ENCODE data around the gene C7orf57.

Gene C7orf57

DNA sequence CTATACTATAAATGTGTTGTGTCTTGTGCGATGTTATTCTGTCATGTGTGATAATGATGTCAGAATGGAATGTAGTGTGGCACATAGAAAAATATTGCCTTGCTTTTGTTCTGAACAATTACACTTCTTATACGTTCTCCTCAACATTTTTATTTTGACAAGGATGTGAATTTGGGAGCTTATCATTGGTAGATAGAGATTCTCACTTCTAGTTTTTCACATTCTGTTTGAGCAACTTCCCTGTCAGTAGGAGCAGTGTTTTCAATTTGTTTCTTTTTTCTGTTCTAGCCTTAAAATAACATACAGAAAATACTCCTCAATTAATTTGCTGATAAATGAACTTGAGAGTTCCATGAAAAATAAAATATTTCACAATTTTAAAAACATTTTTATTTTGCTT, 24.0 kb upstream of the C7orf57 start:
- DNase-seq = no peak
- Mint-ChIP-seq H3K27ac (no peak overlapping the region), H3K36me3 (ENCODE audit: low read depth) (no peaks in the 10 kb centered on the region), H3K4me1 (ENCODE audit: low read depth) (no peaks in the 10 kb centered on the region), H3K4me3 (no peak overlapping the region), H3K9me3 (no peaks in the 10 kb centered on the region), H3K27me3 (peaks cover 5% of the 10 kb centered on the region)

DNA sequence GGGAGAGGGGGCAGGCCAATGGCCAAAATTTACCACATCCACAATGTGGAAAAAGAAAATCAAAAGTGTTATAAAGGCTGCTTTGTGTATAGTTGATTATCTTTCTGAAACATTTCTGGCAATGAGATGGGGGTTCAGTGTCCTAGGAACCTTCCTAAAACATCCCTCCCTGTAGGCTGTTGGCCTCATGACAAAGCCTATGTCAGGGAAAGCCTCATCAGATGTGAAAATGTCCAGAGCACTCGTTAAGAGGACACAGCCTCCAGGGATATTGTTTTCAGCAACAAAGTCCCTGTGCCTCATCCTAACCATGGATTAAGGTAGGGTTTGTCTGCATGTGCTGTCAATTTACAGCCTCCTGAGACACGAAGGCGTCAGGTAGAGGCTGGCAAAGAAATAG, 23.4 kb upstream of the C7orf57 start:
- peaks cover 6% of the 10 kb centered on the region for H3K27me3 Mint-ChIP-seq
- H3K4me1 Mint-ChIP-seq (ENCODE audit: low read depth) = no peaks in the 10 kb centered on the region
- H3K36me3 Mint-ChIP-seq (ENCODE audit: low read depth) = no peaks in the 10 kb centered on the region
- no peak overlapping the region for H3K4me3 Mint-ChIP-seq
- H3K9me3 Mint-ChIP-seq = no peaks in the 10 kb centered on the region
- no peak for DNase-seq
- H3K27ac Mint-ChIP-seq = no peak overlapping the region

DNA sequence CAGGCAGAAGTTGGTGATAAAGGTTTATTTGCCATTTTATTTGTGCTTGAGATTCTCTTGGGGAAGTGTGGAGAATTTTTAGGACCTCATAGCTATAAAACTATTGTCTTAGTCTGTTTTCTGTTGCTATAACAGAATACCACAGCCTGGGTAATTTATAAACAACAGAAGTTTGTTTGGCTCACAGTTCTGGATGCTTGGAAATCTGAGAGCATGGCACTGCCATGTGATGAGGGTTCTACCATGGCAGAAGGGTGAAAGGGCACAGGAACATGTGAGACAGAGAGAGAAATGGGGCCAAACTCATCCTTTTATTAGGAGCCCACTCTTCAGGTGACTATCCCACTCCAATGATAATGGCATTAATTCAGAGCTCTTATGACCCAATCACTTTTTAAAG, 18.7 kb upstream of the C7orf57 start:
- Mint-ChIP-seq H3K4me3 (no peak overlapping the region), H3K36me3 (ENCODE audit: low read depth) (no peaks in the 10 kb centered on the region), H3K4me1 (ENCODE audit: low read depth) (no peaks in the 10 kb centered on the region), H3K9me3 (peaks cover 9% of the 10 kb centered on the region), H3K27ac (no peak overlapping the region), H3K27me3 (peaks cover 11% of the 10 kb centered on the region)
- no peak for DNase-seq

DNA sequence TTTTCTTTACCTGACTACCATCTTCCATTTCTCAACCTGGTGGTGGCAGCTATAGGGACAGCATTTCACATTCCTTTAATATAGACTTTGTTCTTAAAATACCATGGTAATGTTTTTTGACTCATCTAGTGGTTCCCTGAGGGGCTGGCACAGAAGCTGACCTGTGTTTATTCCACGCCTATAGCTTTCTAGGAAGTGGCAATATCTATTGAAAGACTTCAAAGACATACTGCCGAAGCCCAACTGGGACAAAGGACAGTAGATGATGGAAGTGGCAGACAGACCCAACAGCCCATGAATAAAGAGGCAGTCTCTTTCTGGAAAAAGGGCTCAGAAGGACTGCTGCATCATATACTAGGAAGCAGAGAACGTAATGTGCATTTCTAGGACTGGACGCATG, 17.7 kb upstream of the C7orf57 start:
- Mint-ChIP-seq H3K27ac (no peak overlapping the region), H3K9me3 (peaks cover 16% of the 10 kb centered on the region), H3K4me3 (no peak overlapping the region), H3K27me3 (peaks cover 11% of the 10 kb centered on the region), H3K36me3 (ENCODE audit: low read depth) (no peaks in the 10 kb centered on the region), H3K4me1 (ENCODE audit: low read depth) (no peaks in the 10 kb centered on the region)
- DNase-seq = no peak

DNA sequence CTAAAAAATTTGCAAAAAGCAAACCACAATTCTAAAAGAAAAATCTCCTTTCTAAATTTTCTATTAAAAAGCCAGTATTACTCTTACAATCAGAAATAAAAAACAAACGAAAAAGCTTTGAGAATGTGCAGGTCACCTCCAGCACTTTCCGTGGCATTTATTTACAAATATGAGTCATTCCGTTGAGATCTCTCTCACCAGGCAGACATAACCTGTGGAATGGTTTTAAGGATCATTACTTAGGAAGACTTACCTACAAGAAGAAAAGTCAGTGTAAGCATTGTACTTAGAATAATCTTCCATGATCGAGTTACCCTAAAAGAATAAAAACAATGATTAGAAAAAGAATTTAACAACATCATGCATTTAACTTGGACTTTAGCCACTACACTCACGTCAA, 9.7 kb upstream of the C7orf57 start:
- Mint-ChIP-seq H3K27ac (no peak overlapping the region), H3K4me1 (ENCODE audit: low read depth) (no peaks in the 10 kb centered on the region), H3K4me3 (no peak overlapping the region), H3K36me3 (ENCODE audit: low read depth) (no peaks in the 10 kb centered on the region), H3K27me3 (peaks cover 13% of the 10 kb centered on the region), H3K9me3 (peaks cover 19% of the 10 kb centered on the region)
- DNase-seq = no peak

DNA sequence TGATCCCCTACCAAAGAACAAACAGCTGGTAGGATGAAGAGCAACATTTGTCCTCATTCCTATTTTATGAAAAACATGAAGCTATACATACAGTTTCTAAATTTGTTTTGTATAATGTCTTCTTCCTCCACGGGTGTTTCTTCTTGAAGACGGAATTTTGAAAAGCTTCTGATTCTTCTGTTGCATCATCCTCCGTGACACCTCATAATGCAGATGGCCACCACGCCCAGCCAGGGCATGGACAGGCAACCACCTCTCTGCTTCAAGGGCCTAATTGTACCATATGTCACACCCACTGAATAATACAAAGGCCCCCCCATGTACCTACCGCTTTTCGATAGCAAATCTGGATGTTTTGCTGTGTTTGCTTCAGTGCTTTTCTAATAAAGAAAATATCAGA, 6.4 kb upstream of the C7orf57 start, which contains the start of gene SUN3:
Gene SUN3 (minus strand): TSS at position 170 of the 400 bp plus-strand sequence. CDS start 169 bp downstream, at position 1.
- DNase-seq = no peak
- H3K4me3 Mint-ChIP-seq = no peak within 1 kb of the TSS
- no peaks in the 10 kb centered on the region for H3K36me3 Mint-ChIP-seq (ENCODE audit: low read depth)
- no peaks in the 10 kb centered on the region for H3K4me1 Mint-ChIP-seq (ENCODE audit: low read depth)
- H3K9me3 Mint-ChIP-seq = peaks cover 6% of the 10 kb centered on the region
- peaks cover 25% of the 10 kb centered on the region for H3K27me3 Mint-ChIP-seq
- no peak within 1 kb of the TSS for H3K27ac Mint-ChIP-seq

DNA sequence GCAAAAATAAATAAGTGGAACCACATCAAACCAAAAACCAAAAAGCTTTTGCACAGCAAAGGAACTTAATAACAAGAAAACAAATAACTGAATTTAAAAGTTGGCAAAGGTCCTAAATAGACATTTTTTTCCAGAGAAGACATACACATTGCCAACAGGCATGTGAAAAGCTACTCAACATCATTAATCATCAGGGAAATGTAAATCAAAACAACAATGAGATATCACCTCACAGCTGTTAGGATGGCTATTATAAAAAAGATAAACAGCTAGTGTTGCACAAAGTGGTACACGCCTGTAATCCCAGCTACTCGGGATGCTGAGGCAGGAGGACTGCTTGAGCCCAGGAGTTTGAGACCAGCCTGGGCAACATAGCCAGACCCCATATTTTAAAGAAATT, 4.2 kb upstream of the C7orf57 start:
- peaks cover 11% of the 10 kb centered on the region for H3K4me1 Mint-ChIP-seq (ENCODE audit: low read depth)
- H3K27ac Mint-ChIP-seq = no peak overlapping the region
- H3K36me3 Mint-ChIP-seq (ENCODE audit: low read depth) = no peaks in the 10 kb centered on the region
- DNase-seq = no peak
- H3K9me3 Mint-ChIP-seq = no peaks in the 10 kb centered on the region
- H3K4me3 Mint-ChIP-seq = no peak overlapping the region
- H3K27me3 Mint-ChIP-seq = peaks cover 42% of the 10 kb centered on the region

DNA sequence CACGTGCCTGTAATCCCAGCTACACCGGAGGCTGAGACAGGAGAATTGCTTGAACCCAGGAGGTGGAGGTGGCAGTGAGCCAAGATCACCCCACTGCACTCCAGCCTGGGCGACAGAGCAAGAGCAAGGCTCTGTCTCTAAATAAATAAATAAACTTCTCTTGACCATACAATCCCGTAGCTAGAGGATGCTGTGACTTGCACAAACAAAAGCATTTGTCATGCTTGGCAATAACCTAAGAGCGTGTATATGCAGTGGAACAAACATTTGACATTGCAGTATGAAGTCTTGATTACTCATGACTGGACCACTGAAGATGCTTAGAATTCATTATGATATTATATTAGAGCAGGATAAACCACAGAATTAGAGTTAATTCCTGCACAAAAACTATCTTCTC, 1.4 kb upstream of the C7orf57 start:
- peaks cover 14% of the 10 kb centered on the region for H3K4me1 Mint-ChIP-seq (ENCODE audit: low read depth)
- no peak overlapping the region for H3K27ac Mint-ChIP-seq
- peaks cover 55% of the 10 kb centered on the region for H3K27me3 Mint-ChIP-seq
- no peaks in the 10 kb centered on the region for H3K9me3 Mint-ChIP-seq
- no peak overlapping the region for H3K4me3 Mint-ChIP-seq
- no peaks in the 10 kb centered on the region for H3K36me3 Mint-ChIP-seq (ENCODE audit: low read depth)
- no peak for DNase-seq

DNA sequence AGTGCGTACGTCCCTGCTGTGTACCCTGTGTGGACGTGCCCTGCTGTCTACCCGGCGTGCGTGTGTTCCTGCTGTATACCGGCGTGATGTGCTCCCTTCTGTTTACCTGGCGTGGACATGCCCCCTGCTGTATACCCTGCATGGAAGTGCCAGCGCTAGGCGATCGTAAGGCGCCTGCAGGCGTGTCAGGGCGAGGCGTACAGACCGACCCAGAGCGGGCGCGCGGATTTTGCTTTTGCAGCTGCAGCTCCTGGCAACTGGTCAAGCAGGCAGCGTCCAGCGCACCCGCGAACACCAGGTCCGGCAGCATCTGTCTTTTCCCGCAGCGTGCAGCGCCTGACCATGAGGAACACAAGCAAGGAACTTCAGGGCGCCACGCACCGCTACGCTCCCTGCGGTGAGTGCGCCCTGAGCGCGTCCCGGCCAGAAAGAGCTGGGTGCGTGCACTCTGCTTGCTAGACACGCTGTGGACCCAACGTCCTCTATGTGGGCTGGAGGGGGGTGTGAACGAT, 680 bp downstream of the C7orf57 start:
- no peaks in the 10 kb centered on the region for H3K9me3 Mint-ChIP-seq
- DNase-seq = no peak
- H3K36me3 Mint-ChIP-seq (ENCODE audit: low read depth) = no peaks in the 10 kb centered on the region
- H3K4me3 Mint-ChIP-seq = peak overlapping the region; percentile 74
- peaks cover 23% of the 10 kb centered on the region for H3K4me1 Mint-ChIP-seq (ENCODE audit: low read depth)
- H3K27me3 Mint-ChIP-seq = peaks cover 45% of the 10 kb centered on the region
- H3K27ac Mint-ChIP-seq = no peak overlapping the region

DNA sequence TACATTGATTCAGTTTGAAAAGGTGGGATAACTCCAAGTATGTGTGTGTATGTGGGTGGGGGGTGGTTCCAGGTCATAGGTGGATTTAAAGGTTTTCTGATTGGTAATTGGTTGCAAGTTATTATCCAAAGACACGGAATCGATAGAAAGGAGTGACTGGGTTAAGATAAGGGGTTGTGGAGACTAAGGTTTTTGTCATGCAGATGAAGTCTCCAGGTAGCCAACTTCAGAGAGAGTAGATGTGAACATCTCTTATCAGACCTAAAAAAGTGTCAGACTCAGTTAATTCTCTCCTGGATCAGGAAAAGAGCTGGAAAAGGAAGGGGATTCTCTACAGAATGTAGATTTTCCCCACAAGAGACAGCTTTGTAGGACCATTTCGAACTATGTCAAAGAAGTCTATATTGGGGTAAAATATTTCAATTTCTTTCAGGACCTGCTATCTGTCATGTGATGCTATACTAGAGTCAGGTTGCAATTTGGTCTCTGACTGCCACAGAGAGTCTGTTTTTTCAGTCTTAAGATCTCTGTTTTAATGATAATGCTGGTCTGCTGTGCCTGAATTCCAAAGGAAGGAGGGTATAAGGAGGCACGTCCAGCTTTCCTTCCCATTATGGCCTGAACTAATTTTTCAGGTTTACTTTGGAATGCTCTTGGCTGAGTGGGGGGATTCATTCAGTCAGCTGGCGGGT, 3.6 kb downstream of the C7orf57 start:
- H3K27ac Mint-ChIP-seq = no peak overlapping the region
- peaks cover 45% of the 10 kb centered on the region for H3K4me1 Mint-ChIP-seq (ENCODE audit: low read depth)
- H3K36me3 Mint-ChIP-seq (ENCODE audit: low read depth) = no peaks in the 10 kb centered on the region
- no peak overlapping the region for H3K4me3 Mint-ChIP-seq
- H3K9me3 Mint-ChIP-seq = no peaks in the 10 kb centered on the region
- DNase-seq = no peak
- H3K27me3 Mint-ChIP-seq = peaks cover 35% of the 10 kb centered on the region

DNA sequence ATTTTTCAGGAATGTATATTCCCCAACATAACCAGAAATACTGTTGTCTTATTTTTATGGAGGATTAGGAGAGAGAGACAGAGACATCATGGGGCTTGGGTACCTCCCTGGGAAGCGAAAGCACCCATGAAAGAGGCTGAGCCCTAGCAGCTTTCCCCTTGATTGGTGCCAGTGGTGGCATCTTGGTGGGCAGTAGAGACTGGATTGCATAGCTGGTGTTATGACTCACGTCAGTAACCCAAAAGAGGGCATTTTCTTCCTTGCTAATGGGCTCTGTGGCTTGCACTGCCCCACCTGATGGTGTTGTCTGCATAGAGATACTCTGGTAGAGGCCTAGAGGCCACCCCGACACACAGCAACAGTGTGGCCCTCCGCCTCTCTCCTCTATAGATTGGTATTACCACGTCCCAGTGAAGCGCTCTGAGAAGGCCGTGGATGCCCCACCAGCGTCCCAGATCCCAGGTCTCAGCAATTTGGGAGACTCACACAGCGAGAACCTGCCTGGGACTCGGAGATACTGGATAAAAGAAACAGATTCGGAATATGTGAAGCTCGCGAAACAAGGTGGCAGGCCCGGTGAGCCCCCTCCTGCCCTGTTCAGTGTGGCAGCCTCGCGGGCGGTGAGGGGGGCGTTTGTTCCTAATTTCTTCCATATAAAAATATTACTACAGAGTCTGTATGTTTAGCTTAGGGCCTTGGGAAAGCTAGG, 5.8 kb downstream of the C7orf57 start:
- peaks cover 18% of the 10 kb centered on the region for H3K27me3 Mint-ChIP-seq
- no peaks in the 10 kb centered on the region for H3K36me3 Mint-ChIP-seq (ENCODE audit: low read depth)
- no peak for DNase-seq
- H3K9me3 Mint-ChIP-seq = no peaks in the 10 kb centered on the region
- H3K4me3 Mint-ChIP-seq = no peak overlapping the region
- H3K4me1 Mint-ChIP-seq (ENCODE audit: low read depth) = peaks cover 47% of the 10 kb centered on the region
- peak overlapping the region; percentile 89 for H3K27ac Mint-ChIP-seq

DNA sequence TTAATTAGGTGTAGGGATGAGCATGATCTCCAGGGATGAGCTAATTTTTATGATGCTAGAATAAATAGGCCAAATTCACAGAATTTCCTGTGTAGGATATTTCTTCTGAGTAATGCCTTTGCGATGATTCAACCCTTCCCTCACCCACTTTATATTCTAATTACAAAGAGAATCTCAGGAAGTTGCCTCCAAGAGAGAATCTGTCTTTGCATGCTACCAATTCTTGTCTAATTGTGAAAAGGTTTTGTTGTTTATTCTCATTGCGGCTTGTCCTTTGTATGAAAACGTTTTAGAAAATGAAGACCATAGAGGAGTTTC, 6.3 kb downstream of the C7orf57 start:
- Mint-ChIP-seq H3K9me3 (no peaks in the 10 kb centered on the region), H3K4me1 (ENCODE audit: low read depth) (peaks cover 49% of the 10 kb centered on the region), H3K4me3 (peak overlapping the region; percentile 41), H3K27me3 (peaks cover 13% of the 10 kb centered on the region), H3K27ac (peak overlapping the region; percentile 89), H3K36me3 (ENCODE audit: low read depth) (no peaks in the 10 kb centered on the region)
- no peak for DNase-seq

DNA sequence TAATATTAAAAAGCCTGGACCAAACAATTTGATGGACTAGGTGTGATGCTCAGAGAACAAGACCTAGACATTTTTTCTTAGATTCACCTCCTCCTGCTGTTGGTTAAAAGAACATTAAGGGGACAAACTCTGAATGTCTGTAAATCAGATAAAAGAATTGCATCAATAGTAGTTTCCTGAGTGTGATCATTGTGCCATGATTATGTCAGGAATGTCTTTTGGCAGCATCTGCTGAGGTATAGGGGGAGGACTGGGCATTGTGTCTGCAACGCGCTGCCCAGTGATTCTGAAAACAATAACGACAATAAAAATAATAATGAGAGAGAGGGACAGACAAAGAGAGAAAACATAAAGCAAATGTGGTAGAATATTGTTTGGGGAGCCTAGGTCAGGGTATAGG, 6.9 kb downstream of the C7orf57 start:
- Mint-ChIP-seq H3K4me3 (no peak overlapping the region), H3K27ac (peak overlapping the region; percentile 89), H3K9me3 (no peaks in the 10 kb centered on the region), H3K27me3 (peaks cover 7% of the 10 kb centered on the region), H3K4me1 (ENCODE audit: low read depth) (peaks cover 53% of the 10 kb centered on the region), H3K36me3 (ENCODE audit: low read depth) (no peaks in the 10 kb centered on the region)
- no peak for DNase-seq

DNA sequence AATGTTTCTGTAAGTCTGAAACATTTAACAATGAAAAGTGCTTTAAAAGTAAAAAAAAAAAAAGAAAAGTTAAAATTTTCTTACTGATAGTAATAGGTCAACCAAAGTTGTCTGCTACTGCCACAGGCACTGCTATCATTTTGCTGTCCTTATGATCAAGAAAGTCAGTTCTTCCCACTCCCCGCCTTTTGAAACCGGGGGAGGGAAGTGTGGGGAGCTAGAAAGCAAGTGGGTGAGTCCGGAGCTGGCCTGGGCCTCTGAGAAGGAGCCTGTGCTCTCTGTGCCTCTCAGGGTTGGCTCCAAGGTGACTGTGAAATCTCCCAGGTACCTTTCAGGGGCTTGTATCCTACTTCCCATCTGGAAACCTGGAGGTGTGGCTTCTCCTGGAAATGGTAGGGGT, 7.3 kb downstream of the C7orf57 start:
- no peaks in the 10 kb centered on the region for H3K9me3 Mint-ChIP-seq
- H3K27me3 Mint-ChIP-seq = peaks cover 4% of the 10 kb centered on the region
- H3K4me1 Mint-ChIP-seq (ENCODE audit: low read depth) = peaks cover 53% of the 10 kb centered on the region
- no peak overlapping the region for H3K4me3 Mint-ChIP-seq
- DNase-seq = no peak
- no peak overlapping the region for H3K27ac Mint-ChIP-seq
- H3K36me3 Mint-ChIP-seq (ENCODE audit: low read depth) = no peaks in the 10 kb centered on the region

DNA sequence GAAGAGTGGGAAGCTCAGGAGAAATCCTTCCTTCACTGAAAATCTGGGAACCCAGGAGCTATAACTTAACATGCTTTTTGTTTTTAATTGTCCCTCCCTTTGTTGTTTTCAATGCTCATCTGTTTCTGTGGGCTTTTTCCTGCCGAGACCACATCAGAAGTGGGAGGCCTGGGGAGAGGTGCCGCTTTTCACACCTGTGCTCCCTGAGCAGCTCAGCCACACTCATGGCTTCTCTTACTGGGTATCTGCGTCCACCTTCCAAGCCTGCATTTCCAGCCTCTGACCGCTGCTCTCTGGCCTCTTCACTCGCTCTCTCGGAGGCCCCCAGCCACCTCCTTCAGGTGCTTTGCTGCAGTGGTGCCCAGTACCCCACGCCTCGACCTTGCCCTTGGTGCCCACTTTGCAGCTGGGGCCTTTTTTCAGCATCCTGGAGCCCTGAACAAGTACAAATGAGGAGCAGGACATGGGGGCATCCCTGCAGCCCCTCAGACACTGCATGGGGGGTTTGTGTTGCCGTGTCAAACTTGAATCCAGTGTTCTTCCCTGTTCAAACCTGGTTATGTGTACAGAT, 9.9 kb downstream of the C7orf57 start:
- Mint-ChIP-seq H3K4me3 (no peak overlapping the region), H3K27ac (no peak overlapping the region), H3K27me3 (no peaks in the 10 kb centered on the region), H3K9me3 (no peaks in the 10 kb centered on the region), H3K36me3 (ENCODE audit: low read depth) (no peaks in the 10 kb centered on the region), H3K4me1 (ENCODE audit: low read depth) (peaks cover 52% of the 10 kb centered on the region)
- DNase-seq = no peak
